Stimulated activated CD8-positive, alpha-beta memory T cell treated with anti-CD3 and anti-CD28 coated beads, Interleukin-12 subunit alpha, Interleukin-12 subunit beta, amount 100 ng/mL, for 24 hours (primary cell): ENCODE measurements around the gene PTPRR.

Experiments
- DNase-seq: peaks from one replicate; pipeline ENCODE4 v3.0.0-alpha.2; 2020; ENCODE audit errors: extremely low read depth

PTPRR gene

DNA sequence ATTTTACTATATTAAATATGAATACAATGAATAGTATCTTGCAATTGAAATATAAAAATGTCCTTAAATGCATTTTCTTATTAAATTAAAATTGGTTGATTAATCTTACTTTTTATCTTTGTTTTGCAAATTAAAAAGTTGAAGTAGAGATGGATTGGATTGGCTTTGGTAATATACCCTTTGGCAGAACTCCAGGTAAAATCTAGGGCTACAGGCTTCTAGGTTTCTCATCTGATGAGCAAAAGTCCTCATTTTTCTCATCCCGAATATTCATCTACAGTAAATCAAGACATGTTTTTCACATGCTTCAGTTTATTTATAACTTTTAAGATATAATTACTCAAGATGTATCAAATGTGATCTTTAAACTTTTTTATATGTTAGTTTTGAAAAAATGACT, 2.2 kb downstream of the PTPRR start:
- DNase-seq, result no peak

GRCh38 chr12:70910666-70911065, 9.9 kb downstream of the PTPRR start:
- no peak for DNase-seq

DNA sequence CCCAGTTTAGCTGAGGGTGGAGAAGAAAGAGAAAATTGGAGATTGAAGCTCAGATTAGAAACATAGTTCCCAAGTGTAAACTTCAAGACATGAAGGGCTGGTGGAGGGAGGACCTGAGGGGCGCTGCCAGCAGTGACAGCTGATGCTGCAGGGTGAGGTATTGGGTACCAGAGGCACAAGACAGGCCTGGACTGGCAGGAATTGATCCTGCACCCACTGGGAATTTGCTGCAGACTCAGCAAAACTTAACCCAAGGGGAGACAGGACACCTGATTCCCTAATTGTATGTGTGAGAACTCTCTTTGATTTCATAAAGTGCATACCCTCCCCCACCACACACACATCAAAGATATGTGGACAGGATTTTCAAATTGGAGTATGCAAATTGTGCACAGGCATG, 11.6 kb downstream of the PTPRR start:
- no peak for DNase-seq

DNA sequence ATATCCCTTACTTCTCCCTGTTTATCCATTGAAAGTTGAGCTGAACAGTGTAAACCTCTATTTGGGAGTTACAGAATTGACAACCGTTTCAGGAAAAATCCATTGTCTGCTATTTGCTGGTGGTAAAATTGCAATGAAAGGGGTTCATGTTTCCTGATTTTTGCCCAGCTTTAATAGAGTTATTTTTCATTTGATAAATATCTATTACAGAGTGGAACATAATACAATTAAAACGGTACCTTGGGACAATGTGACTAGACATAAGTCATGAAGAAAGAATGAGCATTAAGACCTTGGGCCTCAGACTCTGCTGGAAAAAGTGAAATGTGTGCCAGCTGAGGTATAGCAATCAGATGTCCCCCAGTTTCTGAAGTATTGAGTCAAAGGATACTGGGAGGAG, 13.1 kb downstream of the PTPRR start:
- no peak for DNase-seq

- no peak for DNase-seq
Measured at GRCh38 chr12:70895956-70896355, 24.6 kb downstream of the PTPRR start.

GRCh38 chr12:70892593-70892992, 27.9 kb downstream of the PTPRR start:
- no peak for DNase-seq

- DNase-seq, result no peak
Measured at GRCh38 chr12:70890895-70891832, 29.4 kb downstream of the PTPRR start.

DNA sequence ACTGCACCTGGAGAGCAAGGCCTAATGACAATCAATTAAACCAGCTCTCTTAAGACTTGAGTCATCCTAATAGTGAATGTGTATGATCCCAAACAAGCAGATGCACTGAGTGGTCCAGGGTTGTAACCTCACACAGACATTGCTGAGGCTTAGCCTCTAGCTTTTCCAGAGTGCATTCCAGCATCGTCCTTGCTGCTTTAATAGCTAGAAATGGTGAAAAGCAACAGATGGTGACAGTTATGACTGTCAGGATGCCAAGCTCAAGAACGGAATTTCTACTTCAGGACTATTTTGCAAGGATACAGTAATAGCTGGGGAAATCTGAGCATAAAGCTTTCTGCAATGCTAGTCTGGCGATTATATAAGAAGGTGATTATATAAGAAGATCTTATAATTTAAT, 34.6 kb downstream of the PTPRR start:
- DNase-seq, result no peak

DNA sequence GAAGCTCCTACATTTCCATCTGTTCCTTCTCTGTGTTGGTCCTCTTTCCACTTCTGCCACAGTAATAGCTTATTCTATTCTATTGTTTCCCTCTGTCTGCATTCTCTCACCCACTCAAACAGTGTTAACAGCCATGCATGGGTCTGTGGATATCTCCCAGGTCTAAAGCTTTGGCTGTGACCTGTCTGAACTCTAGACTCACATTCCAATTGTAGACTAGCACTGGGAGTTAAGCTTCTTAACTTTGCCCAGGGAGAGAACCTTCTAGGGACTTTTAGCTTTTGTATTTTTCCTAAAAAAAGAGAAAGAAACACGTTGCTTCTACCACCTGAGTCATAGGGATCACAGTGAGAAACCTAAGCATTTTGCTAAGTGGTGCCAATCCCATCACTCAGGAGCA, 36.7 kb downstream of the PTPRR start:
- DNase-seq, result no peak

GRCh38 chr12:70880744-70881143, 39.8 kb downstream of the PTPRR start:
- DNase-seq, result no peak

DNA sequence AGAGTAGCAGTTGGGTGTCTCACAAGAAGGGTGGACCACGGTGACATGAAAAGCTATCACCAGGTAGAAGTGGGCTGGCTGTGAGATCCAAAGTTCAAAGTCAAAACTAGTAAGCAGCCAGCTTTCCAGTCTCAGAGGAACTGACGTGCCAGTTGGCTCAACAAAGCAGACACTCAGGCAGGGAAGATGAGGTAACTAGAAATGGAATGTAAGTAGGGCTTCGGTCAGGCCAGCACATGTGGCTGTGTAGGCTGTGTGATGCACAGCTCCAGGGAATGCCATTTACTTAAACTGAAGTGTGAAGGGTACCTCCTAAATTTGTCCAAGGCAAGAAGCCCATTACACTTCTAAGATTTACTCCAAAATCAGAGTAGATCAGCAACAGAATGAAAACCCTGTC, 43.6 kb downstream of the PTPRR start:
- no peak for DNase-seq

- DNase-seq, result no peak
Measured at GRCh38 chr12:70875628-70876027, 44.9 kb downstream of the PTPRR start.

DNA sequence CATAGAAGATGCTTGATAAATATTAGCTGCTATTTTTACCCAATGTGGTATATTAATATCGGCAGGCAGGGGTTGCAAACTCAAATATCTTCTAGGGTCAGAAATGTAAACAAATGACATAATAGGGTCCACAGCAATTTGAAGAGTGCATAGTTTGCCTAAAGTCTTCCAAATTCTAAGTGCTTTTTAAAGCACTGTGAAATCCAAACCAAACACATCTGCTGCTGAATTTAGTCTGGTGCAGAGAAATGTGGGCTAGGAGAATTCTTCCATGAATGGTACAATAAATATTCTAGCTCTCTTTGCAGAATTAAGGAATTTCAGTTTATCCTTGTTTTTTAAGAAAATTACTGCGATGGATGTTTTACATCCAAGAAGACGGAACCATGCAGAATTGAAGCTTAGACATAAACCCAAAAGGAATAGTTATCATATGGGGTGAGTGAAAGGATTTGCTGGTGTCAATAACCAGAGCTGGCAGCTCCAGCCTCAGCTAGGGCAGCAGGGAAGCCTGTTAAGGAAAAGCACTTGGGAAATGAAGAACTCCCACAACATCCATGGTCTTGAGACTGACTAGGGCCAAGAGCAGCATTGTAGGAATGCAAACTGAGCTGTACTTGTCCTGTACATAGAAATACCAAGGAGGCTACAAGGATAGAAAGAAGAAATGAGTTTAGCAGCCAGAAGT, 65.5 kb downstream of the PTPRR start:
- no peak for DNase-seq

GRCh38 chr12:70854138-70854537, 66.4 kb downstream of the PTPRR start:
- DNase-seq, result no peak

DNA sequence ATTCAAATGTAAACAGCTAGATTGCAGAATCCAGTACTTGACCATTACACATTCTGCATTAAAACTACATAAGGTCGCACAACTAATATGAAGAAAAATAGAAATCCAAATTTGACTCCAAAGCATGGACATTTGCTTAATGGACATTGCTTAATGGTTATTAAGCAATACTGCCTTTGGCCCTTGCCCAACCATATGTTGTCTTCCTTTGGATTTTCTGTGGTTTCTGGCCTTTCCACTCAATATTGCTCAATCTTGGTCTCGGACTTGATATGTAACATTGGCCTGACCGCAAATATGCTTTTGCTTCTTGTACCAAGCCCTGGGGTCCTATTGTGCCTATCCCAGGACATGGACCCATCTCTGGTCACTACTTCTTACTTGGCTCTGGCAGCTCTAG, 67.2 kb downstream of the PTPRR start:
- DNase-seq, result no peak

GRCh38 chr12:70852416-70853150, 68.0 kb downstream of the PTPRR start:
- DNase-seq, result no peak

DNA sequence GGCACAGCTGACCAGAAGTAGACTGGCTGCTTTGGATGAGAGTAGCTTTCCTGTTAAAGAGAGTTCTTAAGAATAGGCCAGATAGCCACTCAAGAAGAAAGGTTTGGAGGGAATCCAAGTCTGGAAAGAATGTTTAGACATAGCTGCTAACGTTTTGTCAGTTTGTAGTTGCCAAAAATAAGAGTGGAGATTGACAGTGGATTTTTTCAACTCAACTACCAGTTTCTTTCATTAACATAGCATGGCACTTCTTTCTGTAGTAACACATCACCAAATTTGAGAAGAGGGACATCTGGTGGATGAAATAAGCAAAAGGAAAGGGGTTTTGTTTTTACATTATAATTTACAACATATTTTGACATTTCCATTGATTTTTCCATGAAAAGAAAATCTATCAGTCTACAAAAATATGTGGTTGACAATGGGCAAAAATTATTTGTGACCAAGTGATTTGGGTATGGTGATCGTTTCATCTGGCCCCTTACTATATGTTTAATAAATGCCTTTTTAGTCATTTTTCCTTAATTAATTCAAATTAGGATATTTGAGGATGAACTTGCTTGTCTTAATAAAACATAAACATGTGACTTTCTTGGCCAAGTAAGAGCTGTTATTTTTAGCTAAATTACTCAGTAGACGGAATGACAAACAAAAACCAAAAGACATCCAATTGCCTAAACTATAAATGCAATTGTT, 71.1 kb downstream of the PTPRR start:
- no peak for DNase-seq

DNA sequence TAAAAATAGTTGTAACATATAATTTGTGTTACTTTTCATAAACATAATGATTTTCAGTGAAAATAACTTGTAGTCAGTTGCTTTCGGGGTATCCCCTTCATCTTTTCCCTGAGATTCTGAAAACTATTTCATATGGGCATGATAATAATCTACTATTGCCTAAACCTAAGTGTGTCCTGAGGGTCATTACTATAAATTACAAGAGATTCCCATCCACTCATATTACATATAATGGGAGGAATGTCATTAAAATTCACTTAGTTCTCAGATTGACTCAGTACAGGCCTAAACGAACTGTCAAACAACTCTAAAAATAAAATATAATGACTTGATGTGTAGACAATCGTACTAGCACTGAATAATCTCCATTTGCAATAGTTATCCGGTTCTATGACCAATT, 72.7 kb downstream of the PTPRR start:
- DNase-seq, result no peak

- no peak for DNase-seq
Measured at GRCh38 chr12:70845268-70845667, 75.3 kb downstream of the PTPRR start.

GRCh38 chr12:70843363-70843762, 77.2 kb downstream of the PTPRR start:
- no peak for DNase-seq

DNA sequence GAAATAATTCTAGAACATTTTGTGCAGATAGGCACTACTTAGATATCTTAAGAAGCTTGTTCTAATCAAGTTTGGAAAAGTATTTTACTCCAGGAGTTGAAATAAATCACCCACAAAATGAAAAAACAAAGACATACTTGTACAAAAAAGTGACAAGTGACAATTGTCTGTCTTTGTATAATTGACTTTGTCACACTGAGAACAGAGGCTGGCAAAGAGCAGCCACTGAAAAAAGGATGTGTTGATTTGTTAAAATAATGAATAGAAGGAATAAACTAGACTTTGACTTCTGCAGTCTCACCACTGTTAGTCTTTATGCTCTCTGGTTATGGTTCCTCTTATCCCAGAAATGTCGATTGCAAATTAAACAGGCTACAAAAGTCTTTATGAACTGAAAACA, 77.6 kb downstream of the PTPRR start:
- DNase-seq, result no peak

DNA sequence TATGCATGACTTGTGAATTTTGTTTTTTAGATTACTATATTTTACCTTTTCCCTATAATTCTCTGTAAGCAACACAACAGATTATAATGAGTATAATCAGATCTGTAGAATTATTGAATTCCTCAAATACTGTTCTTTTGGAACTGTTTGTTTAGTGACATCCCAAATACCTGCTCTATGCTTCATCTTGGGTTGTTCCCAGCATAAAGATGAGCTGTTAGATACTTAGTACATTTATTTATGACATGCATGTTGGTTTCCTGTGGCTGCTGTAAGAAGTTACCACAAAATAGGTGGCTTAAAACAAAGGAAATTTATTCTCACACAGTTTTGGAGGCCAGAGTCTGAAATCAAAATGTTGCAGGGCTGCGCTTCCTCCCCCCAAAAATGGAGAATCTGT, 78.4 kb downstream of the PTPRR start:
- DNase-seq, result no peak
